ENCODE data around the gene GPR82. TPM values are rescaled to one million over a fixed set of nuclear protein-coding genes. Genes with fewer than 3 reads are reported as not detected.

The GPR82 gene
- total and polyA plus RNA-seq, 10 of the 15 experiments (the other 5 are each of a cell fraction or from before 2014, with no cell fraction given) = 0.23 to 1.7 (median 0.56) TPM

GRCh38 chrX:41688156-41688555 is 35.8 kb upstream of the GPR82 start (continued):
- TF ChIP-seq PML (IDR thresholded peaks at IDR 0.05; ENCODE audit: low read length) (no peak), ZNF207 (IDR thresholded peaks at IDR 0.05; ENCODE audit: borderline replicate concordance) (no peak), KLF5 (IDR thresholded peaks at IDR 0.05; ENCODE audit: partially characterized antibody) (no peak), HDAC2 (IDR thresholded peaks at IDR 0.05) (no peak), KAT2A (conservative IDR thresholded peaks at IDR 0.05; ENCODE audit: control insufficient read depth, low read depth, low read length) (no peak), USF2 (IDR thresholded peaks at IDR 0.05; ENCODE audit: borderline replicate concordance, low read depth, low read length) (no peak), SRF (IDR thresholded peaks at IDR 0.05; ENCODE audit: low read depth in 2 of 2, low read length in 2 of 2) (no peak)

- 26% methylated on average over 7 of the region's 8 CpGs for WGBS (ENCODE audit: insufficient coverage, insufficient replicate concordance, low lambda C conversion rate, missing lambda C conversion rate)
- no peaks in the 10 kb centered on the region for H4K20me1 ChIP-seq (ENCODE audit: control insufficient read depth, insufficient read depth)
- no peaks in the 10 kb centered on the region for H3K27me3 ChIP-seq (replicated peaks in 1 of 2; ENCODE audit: control insufficient read depth in 2 of 2, insufficient read depth in 2 of 2, low read length in 1 of 2)
- ChIA-PET RAD21 (ENCODE audit: unreplicated experiment) (interaction anchor here (1.9 kb wide), 1 partner anchor 18 kb away, joined by 6 read pairs; no protein-coding TSS in a partner anchor), SMC1A (ENCODE audit: uncharacterized antibody, unreplicated experiment) (interaction anchor here (1.1 to 1.5 kb wide), 5 partner anchors 15 to 108 kb away, joined by 3 to 7 read pairs (median 3); no protein-coding TSS in a partner anchor), CTCF (no interaction called here), POLR2A (no interaction called here)
- no peak within 1 kb of the TSS for H3K27ac ChIP-seq (ENCODE audit: control insufficient read depth, insufficient read depth)
- peaks cover 13% of the 10 kb centered on the region for H3K4me1 ChIP-seq (ENCODE audit: control insufficient read depth, insufficient read depth, low read length)
- H3K4me3 ChIP-seq = no peak within 1 kb of the TSS
- no peak within 1 kb of the TSS for H3K9ac ChIP-seq (ENCODE audit: control insufficient read depth, insufficient read depth, low read length)
- no peaks in the 10 kb centered on the region for H3K9me3 ChIP-seq (replicated peaks; ENCODE audit: control insufficient read depth, insufficient read depth, low read length)
- H2AFZ ChIP-seq (ENCODE audit: control insufficient read depth, low read depth, low read length) = no peak within 1 kb of the TSS
- no peaks in the 10 kb centered on the region for H3K36me3 ChIP-seq (ENCODE audit: control insufficient read depth in 2 of 2, insufficient read depth in 2 of 2, low read length in 1 of 2)
- ATAC-seq (peak; percentile 67), DNase-seq (ENCODE audit: low read depth, low spot score) (no peak), FAIRE-seq (no peak)
- H3K4me2 ChIP-seq (ENCODE audit: control insufficient read depth, insufficient read depth) = peak within 1 kb of the TSS; percentile 6; the same call in 1 of the 2 replicates
- in situ Hi-C loops (cut with MboI) (no loop called here), intact Hi-C loops (cut with micrococcal nuclease; ENCODE audit: unreplicated experiment) (no loop called here)
- H3K79me2 ChIP-seq (ENCODE audit: control insufficient read depth, insufficient read depth, low read length) = no peaks in the 10 kb centered on the region
- BruUV-seq (replicated peaks) = no TSS peak
- no peak for TF ChIP-seq ZBTB40 (IDR thresholded peaks at IDR 0.05; ENCODE audit: borderline replicate concordance)
- no peak for TF ChIP-seq HDGF (IDR thresholded peaks at IDR 0.05)
- no peak for TF ChIP-seq KDM1A (IDR thresholded peaks at IDR 0.05; ENCODE audit: borderline replicate concordance)
- no peak for TF ChIP-seq SKIL (IDR thresholded peaks at IDR 0.05; ENCODE audit: low read depth, poor library complexity, severe bottlenecking)
- TF ChIP-seq ZBTB11 (CRISPR knock-in tag; IDR thresholded peaks at IDR 0.05) = no peak
- no peak for TF ChIP-seq POLR2AphosphoS2 (IDR thresholded peaks at IDR 0.05; ENCODE audit: low read depth, low read length)
Observed at GRCh38 chrX:41688835-41689234, 35.1 kb upstream of the GPR82 start, which contains the start of gene GPR34. Gene GPR34 (plus strand): TSS chrX:41688973. CDS start chrX:41695634, 6,661 bp downstream.

Data from GM12878 (cell line).